Measurements from ENCODE around the gene OLFM3. TPM values are rescaled to one million over a fixed set of nuclear protein-coding genes. Genes with fewer than 3 reads are reported as not detected.

OLFM3 gene
- total RNA-seq, 1 experiment from 2014 or later: 0.26 TPM

- no peak overlapping the region for H3K4ac ChIP-seq (ENCODE audit: low read depth, low read length)
- H3T11ph ChIP-seq (ENCODE audit: low read length): no peak overlapping the region
- H3K79me1 ChIP-seq (ENCODE audit: insufficient read depth, low read depth, low read length, poor library complexity, severe bottlenecking): no peaks in the 10 kb centered on the region
- no peak overlapping the region for H4K8ac ChIP-seq (replicated peaks; ENCODE audit: insufficient read length, low read depth, low read length)
- no peak overlapping the region for H3K27ac ChIP-seq (ENCODE audit: insufficient read length, low read depth, low read length)
- no peak overlapping the region for H3K56ac ChIP-seq (ENCODE audit: insufficient read length, low read depth, low read length)
- H3K23me2 ChIP-seq (ENCODE audit: insufficient read length, low read depth, low read length, poor library complexity, severe bottlenecking): no peaks in the 10 kb centered on the region
- no peak overlapping the region for H3K23ac ChIP-seq (ENCODE audit: insufficient read length, low read depth, low read length)
- no peak overlapping the region for H2AFZ ChIP-seq (ENCODE audit: low read length)
- no peak overlapping the region for H2BK12ac ChIP-seq (ENCODE audit: insufficient read length, low read depth, low read length)
- no peak overlapping the region for H2BK20ac ChIP-seq (ENCODE audit: low read depth, low read length, poor library complexity, severe bottlenecking)
- DNase-seq: no peak
- Mint-ChIP-seq H3K4me1 (peaks cover 0 to 2% of the 10 kb centered on the region in 2 experiments; a peak in 2 of 4 replicates), H3K27me3 (ENCODE audit: low read depth) (no peaks in the 10 kb centered on the region), H3K4me3 (no peak overlapping the region), H3K27ac (no peak overlapping the region), H3K36me3 (ENCODE audit: insufficient read depth in 1 of 3, low read depth in 3 of 3) (peaks cover 2 to 11% (median 5%) of the 10 kb centered on the region in 3 experiments; a peak in 5 of 7 replicates), H3K9me3 (peaks cover 3 to 10% of the 10 kb centered on the region in 2 experiments; a peak in 4 of 5 replicates)
- no peak overlapping the region for H3K14ac ChIP-seq (ENCODE audit: insufficient read depth, low read length)
- no peak overlapping the region for H2BK15ac ChIP-seq (ENCODE audit: low read depth, low read length)
- no peaks in the 10 kb centered on the region for H4K20me1 ChIP-seq (ENCODE audit: control insufficient read depth, insufficient read depth, insufficient read length)
- H4K5ac ChIP-seq (ENCODE audit: insufficient read length, low read depth, low read length): no peak overlapping the region
- H2AK5ac ChIP-seq (ENCODE audit: insufficient read length, low read length): no peak overlapping the region
- no peaks in the 10 kb centered on the region for H3K9me3 ChIP-seq (ENCODE audit: control insufficient read depth, low read depth, low read length)
- no peak overlapping the region for H2BK120ac ChIP-seq (ENCODE audit: low read depth, low read length, poor library complexity, severe bottlenecking)
- H3K4me2 ChIP-seq (ENCODE audit: insufficient read depth, insufficient read length, low read length): no peak overlapping the region
- no peak overlapping the region for H3K9ac ChIP-seq (ENCODE audit: extremely low read depth, insufficient read length, low read length)
- H3K18ac ChIP-seq (ENCODE audit: insufficient read length, low read depth, low read length): no peak overlapping the region
- no peaks in the 10 kb centered on the region for H3K27me3 ChIP-seq (ENCODE audit: insufficient read depth, low read length)
- H3K4me1 ChIP-seq (ENCODE audit: insufficient read depth, low read length): no peaks in the 10 kb centered on the region
- H4K91ac ChIP-seq (ENCODE audit: insufficient read length, low read depth, low read length): no peak overlapping the region
- H3K79me2 ChIP-seq (ENCODE audit: insufficient read depth, low read length): no peaks in the 10 kb centered on the region
- H2BK5ac ChIP-seq (ENCODE audit: insufficient read length, low read length): no peak overlapping the region
- no peak for TF ChIP-seq CTCF (conservative IDR thresholded peaks at IDR 0.05)
These were observed 22.8 kb upstream of the OLFM3 start for GRCh38 chr1:102019530-102019929.
